GM12878 (cell line): ENCODE measurements around the gene PTPRN2. TPM values are rescaled to one million over a fixed set of nuclear protein-coding genes. Genes with fewer than 3 reads are reported as not detected.

ENCODE experiments used
- ATAC-seq: fragments of 200-7000 bp; cut with Tn5 transposase; 3 replicates; pipeline ENCODE4 v1.9.1; 2020; ENCODE audit warnings: mild to moderate bottlenecking, moderate library complexity
- BruUV-seq: library from RNA; stranded (reverse); fragments of 400-500 nt; replicated peaks from 2 replicates; lab custom pipeline; 2021; lab: Mats Ljungman, UMichigan
- CTCF ChIA-PET: fragments of 300-600 bp; sonication (Branson Sonifier 250); formaldehyde crosslinking; extraction: SDS; loops from one replicate; lab custom pipeline; 2021; ENCODE audit warnings: inconsistent platforms; lab: Yijun Ruan, JAX
- POLR2A ChIA-PET: fragments of 350-600 bp; formaldehyde crosslinking; extraction: SDS; loops from one replicate; lab custom pipeline; 2021; ENCODE audit warnings: inconsistent platforms; lab: Charles Lee
- RAD21 ChIA-PET: fragments of 300-600 bp; sonication (Branson Sonifier 250); formaldehyde crosslinking; loops from one replicate; lab custom pipeline; 2023; ENCODE audit warnings: antibody characterized with exemption; ENCODE audit not compliant: unreplicated experiment; lab: Charles Lee
- SMC1A ChIA-PET: fragments of 300-600 bp; sonication (Branson Sonifier 250); formaldehyde crosslinking; loops from one replicate; lab custom pipeline; 2023; ENCODE audit not compliant: unreplicated experiment, uncharacterized antibody; lab: Charles Lee
- DNase-seq: peaks from one replicate; pipeline ENCODE4 v3.0.0-alpha.2; 2011; ENCODE audit warnings: low read depth, low spot score
- FAIRE-seq: peaks from 3 replicates; lab custom pipeline; 2011; peaks lifted over from hg19 to GRCh38; lab: Jason Lieb, UNC
- H2AFZ ChIP-seq: 2 replicates; pipeline ENCODE4 v1.6.0; 2011; ENCODE audit warnings: low read depth, low read length, control low read depth; ENCODE audit not compliant: control insufficient read depth
- H3K27ac ChIP-seq: 2 replicates; pipeline ENCODE4 v1.5.1; 2011; ENCODE audit warnings: control low read depth; ENCODE audit not compliant: control insufficient read depth, insufficient read depth
- H3K27me3 ChIP-seq, 2 experiments: replicated peaks in 1 of 2; 2 replicates each; pipeline versions ENCODE4 v1.6.0 to v1.6.1; 2011; ENCODE audit warnings: low read length in 1 of 2; ENCODE audit not compliant: control insufficient read depth in 2 of 2, insufficient read depth in 2 of 2
- H3K36me3 ChIP-seq, 2 experiments: 2 replicates each; pipeline ENCODE4 v1.5.1; 2011; ENCODE audit warnings: low read length in 1 of 2; ENCODE audit not compliant: control insufficient read depth in 2 of 2, insufficient read depth in 2 of 2
- H3K4me1 ChIP-seq: 2 replicates; pipeline ENCODE4 v1.6.1; 2011; ENCODE audit warnings: mild to moderate bottlenecking, low read length, moderate library complexity, mixed read lengths; ENCODE audit not compliant: control insufficient read depth, insufficient read depth
- H3K4me2 ChIP-seq: 2 replicates; pipeline ENCODE4 v1.6.0; 2011; ENCODE audit warnings: control low read depth; ENCODE audit not compliant: control insufficient read depth, insufficient read depth
- H3K4me3 ChIP-seq: fragments of 200-600 bp; sonication (generic); 2 replicates; pipeline ENCODE4 v1.5.1; 2016
- H3K79me2 ChIP-seq: 2 replicates; pipeline ENCODE4 v1.6.0; 2011; ENCODE audit warnings: low read length; ENCODE audit not compliant: control insufficient read depth, insufficient read depth
- H3K9ac ChIP-seq: 2 replicates; pipeline ENCODE4 v1.8.0; 2011; ENCODE audit warnings: low read length, control low read depth, mixed read lengths; ENCODE audit not compliant: control insufficient read depth, insufficient read depth
- H3K9me3 ChIP-seq: replicated peaks from 3 replicates; pipeline ENCODE4 v1.5.1; 2011; ENCODE audit warnings: mild to moderate bottlenecking, low read length; ENCODE audit not compliant: control insufficient read depth, insufficient read depth
- H4K20me1 ChIP-seq: 2 replicates; pipeline ENCODE4 v1.6.0; 2011; ENCODE audit not compliant: control insufficient read depth, insufficient read depth
- CBX5 ChIP-seq: sonication (generic); IDR thresholded peaks from 2 replicates; pipeline ENCODE4 v1.6.1; 2016; ENCODE audit warnings: low read depth, moderate library complexity, mild to moderate bottlenecking, inconsistent platforms
- E4F1 ChIP-seq: fragments of 450-650 bp; IDR thresholded peaks from 2 replicates; pipeline ENCODE4 v1.6.1; 2018; ENCODE audit warnings: borderline replicate concordance, mild to moderate bottlenecking; ENCODE audit not compliant: partially characterized antibody
- ESRRA ChIP-seq: IDR thresholded peaks from 2 replicates; pipeline ENCODE4 v1.6.1; 2012; ENCODE audit warnings: mild to moderate bottlenecking, low read length, improper control_type of control experiment
- LARP7 ChIP-seq: fragments of 450-650 bp; IDR thresholded peaks from 2 replicates; pipeline ENCODE4 v1.6.1; 2017; ENCODE audit warnings: mild to moderate bottlenecking
- MXI1 ChIP-seq: fragments of 150-350 bp; IDR thresholded peaks from 2 replicates; pipeline ENCODE4 v1.6.1; 2011; ENCODE audit warnings: low read depth, mild to moderate bottlenecking, inconsistent platforms, low read length, improper control_type of control experiment
- RAD51 ChIP-seq: fragments of 450-650 bp; IDR thresholded peaks from 2 replicates; pipeline ENCODE4 v1.6.1; 2016; ENCODE audit warnings: moderate library complexity, mild to moderate bottlenecking, inconsistent platforms
- SIX5 ChIP-seq: IDR thresholded peaks from 2 replicates; pipeline ENCODE4 v1.6.1; 2011; ENCODE audit warnings: mild to moderate bottlenecking, low read depth, low read length, moderate library complexity; ENCODE audit not compliant: severe bottlenecking
- SP1 ChIP-seq: IDR thresholded peaks from one replicate; pipeline ENCODE4 v1.6.1; 2011; ENCODE audit warnings: low read depth, low read length
- TARDBP ChIP-seq: IDR thresholded peaks from 2 replicates; pipeline ENCODE4 v1.6.1; 2016; ENCODE audit warnings: borderline replicate concordance
- ZBTB11 ChIP-seq: fragments of 450-650 bp; formaldehyde crosslinking; IDR thresholded peaks from 2 replicates; pipeline ENCODE4 v1.5.0; 2022; ENCODE audit warnings: mild to moderate bottlenecking, missing genetic modification characterization
- ZSCAN29 ChIP-seq: fragments of 450-650 bp; IDR thresholded peaks from 2 replicates; pipeline ENCODE4 v1.6.1; 2017; ENCODE audit warnings: mild to moderate bottlenecking, moderate library complexity
- WGBS: methylation state at CpG from one replicate; pipeline ENCODE4 v1.1.6; 2016; ENCODE audit warnings: low lambda C conversion rate; ENCODE audit not compliant: insufficient replicate concordance, insufficient coverage; ENCODE audit errors: missing lambda C conversion rate; 5-methylcytosine and 5-hydroxymethylcytosine counted together
- in situ Hi-C: fragments of 300-500 bp; cut with MboI; formaldehyde crosslinking; loops from 9 replicates; pipeline ENCODE4 v1.14.3; 2018; ENCODE audit warnings: mixed read lengths
- intact Hi-C: fragments of 100-400 bp; cut with micrococcal nuclease; formaldehyde crosslinking; loops from one replicate; pipeline ENCODE4 v1.14.2; 2022; ENCODE audit not compliant: unreplicated experiment
- polyA plus RNA-seq, 11 experiments: library from polyadenylated mRNA; depleted of rRNA in 4 of 11; unstranded in 6 of 11; stranded (reverse) in 5 of 11; fragments of >200 nt; fragmentation: Nextera tagmentation in 4 of 11; fragmentation: Illumina TruSeq in 1 of 11; extraction: Ambion mirVana in 4 of 11; extraction: Trizol in 1 of 11; gene quantifications; 1 replicate in 1 of 11; 2 replicates in 10 of 11; pipeline versions ENCODE4 v1.2.1 to v1.2.3, GENCODE V29; 2011 to 2016; ENCODE audit warnings: inconsistent platforms in 2 of 11, missing spikeins in 2 of 11, low read depth in 1 of 11
- total RNA-seq, 4 experiments: library from RNA; depleted of rRNA in 3 of 4; stranded (reverse); fragments of >200 nt in 3 of 4; fragmentation: Illumina TruSeq in 1 of 4; extraction: Trizol in 1 of 4; gene quantifications; 2 replicates each; pipeline versions ENCODE4 v1.2.1 to v1.2.3, GENCODE V29; 2013 to 2021
- TF ChIP-seq, protein P1 (sequence below): fragments of 450-650 bp; IDR thresholded peaks from 2 replicates; pipeline ENCODE4 v1.6.1; 2016; ENCODE audit warnings: mild to moderate bottlenecking
- TF ChIP-seq, protein P2 (sequence below): fragments of 450-650 bp; formaldehyde crosslinking; IDR thresholded peaks from 2 replicates; pipeline ENCODE4 v1.4.0; 2022; ENCODE audit warnings: mild to moderate bottlenecking, moderate library complexity

Gene PTPRN2
- total and polyA plus RNA-seq, 10 of the 15 experiments (the other 5 are each of a cell fraction or from before 2014, with no cell fraction given) = 5.4 TPM; not detected in 9

- H3K79me2 ChIP-seq = no peaks in the 10 kb centered on the region
- 53% methylated on average over 26 of the region's 33 CpGs for WGBS
- ATAC-seq = no peak
- CTCF ChIA-PET = no interaction called here
- no TSS peak for BruUV-seq
- no peak overlapping the region for H3K27ac ChIP-seq
- POLR2A ChIA-PET = no interaction called here
- H3K4me1 ChIP-seq = no peaks in the 10 kb centered on the region
- no peak overlapping the region for H2AFZ ChIP-seq
- H3K27me3 ChIP-seq = no peaks in the 10 kb centered on the region
- H3K4me2 ChIP-seq = no peak overlapping the region
- no peaks in the 10 kb centered on the region for H3K36me3 ChIP-seq
- H4K20me1 ChIP-seq = no peaks in the 10 kb centered on the region
- RAD21 ChIA-PET = no interaction called here
- H3K9ac ChIP-seq = no peak overlapping the region
- H3K4me3 ChIP-seq = no peak overlapping the region
- no peak for DNase-seq
- SMC1A ChIA-PET = no interaction called here
- no peaks in the 10 kb centered on the region; the same call in 2 of the 3 replicates for H3K9me3 ChIP-seq
- no peak for FAIRE-seq
- intact Hi-C loops (no loop called here), in situ Hi-C loops (no loop called here)
- TF ChIP-seq SIX5 (no peak), SP1 (no peak), ESRRA (no peak), RAD51 (no peak), TARDBP (no peak), ZBTB11 (CRISPR knock-in tag) (no peak), CBX5 (no peak), E4F1 (no peak), MXI1 (no peak), LARP7 (no peak), ZSCAN29 (no peak)
- TF ChIP-seq, protein P1, sequence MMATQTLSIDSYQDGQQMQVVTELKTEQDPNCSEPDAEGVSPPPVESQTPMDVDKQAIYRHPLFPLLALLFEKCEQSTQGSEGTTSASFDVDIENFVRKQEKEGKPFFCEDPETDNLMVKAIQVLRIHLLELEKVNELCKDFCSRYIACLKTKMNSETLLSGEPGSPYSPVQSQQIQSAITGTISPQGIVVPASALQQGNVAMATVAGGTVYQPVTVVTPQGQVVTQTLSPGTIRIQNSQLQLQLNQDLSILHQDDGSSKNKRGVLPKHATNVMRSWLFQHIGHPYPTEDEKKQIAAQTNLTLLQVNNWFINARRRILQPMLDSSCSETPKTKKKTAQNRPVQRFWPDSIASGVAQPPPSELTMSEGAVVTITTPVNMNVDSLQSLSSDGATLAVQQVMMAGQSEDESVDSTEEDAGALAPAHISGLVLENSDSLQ = no peak
- TF ChIP-seq, protein P2, sequence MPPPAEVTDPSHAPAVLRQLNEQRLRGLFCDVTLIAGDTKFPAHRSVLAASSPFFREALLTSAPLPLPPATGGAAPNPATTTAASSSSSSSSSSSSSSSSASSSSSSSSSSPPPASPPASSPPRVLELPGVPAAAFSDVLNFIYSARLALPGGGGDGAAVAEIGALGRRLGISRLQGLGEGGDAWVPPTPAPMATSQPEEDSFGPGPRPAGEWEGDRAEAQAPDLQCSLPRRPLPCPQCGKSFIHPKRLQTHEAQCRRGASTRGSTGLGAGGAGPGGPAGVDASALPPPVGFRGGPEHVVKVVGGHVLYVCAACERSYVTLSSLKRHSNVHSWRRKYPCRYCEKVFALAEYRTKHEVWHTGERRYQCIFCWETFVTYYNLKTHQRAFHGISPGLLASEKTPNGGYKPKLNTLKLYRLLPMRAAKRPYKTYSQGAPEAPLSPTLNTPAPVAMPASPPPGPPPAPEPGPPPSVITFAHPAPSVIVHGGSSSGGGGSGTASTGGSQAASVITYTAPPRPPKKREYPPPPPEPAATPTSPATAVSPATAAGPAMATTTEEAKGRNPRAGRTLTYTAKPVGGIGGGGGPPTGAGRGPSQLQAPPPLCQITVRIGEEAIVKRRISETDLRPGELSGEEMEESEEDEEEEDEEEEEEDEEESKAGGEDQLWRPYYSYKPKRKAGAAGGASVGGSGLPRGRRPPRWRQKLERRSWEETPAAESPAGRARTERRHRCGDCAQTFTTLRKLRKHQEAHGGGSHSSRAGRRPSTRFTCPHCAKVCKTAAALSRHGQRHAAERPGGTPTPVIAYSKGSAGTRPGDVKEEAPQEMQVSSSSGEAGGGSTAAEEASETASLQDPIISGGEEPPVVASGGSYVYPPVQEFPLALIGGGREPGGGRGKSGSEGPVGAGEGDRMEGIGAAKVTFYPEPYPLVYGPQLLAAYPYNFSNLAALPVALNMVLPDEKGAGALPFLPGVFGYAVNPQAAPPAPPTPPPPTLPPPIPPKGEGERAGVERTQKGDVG (CRISPR knock-in tag) = no peak
Observed at GRCh38 chr7:157621131-157621681, 966.4 kb downstream of the PTPRN2 start.
